GM12873 (cell line): ENCODE data around the gene ABI3.

Experiments used
- TF ChIP-seq, protein P1 (sequence below): IDR thresholded peaks from 2 replicates; pipeline ENCODE4 v1.5.1; 2012; ENCODE audit warnings: low read depth, mild to moderate bottlenecking, moderate library complexity, low read length, control low read depth; ENCODE audit not compliant: insufficient read depth; ENCODE audit errors: missing control alignments

Gene ABI3

DNA sequence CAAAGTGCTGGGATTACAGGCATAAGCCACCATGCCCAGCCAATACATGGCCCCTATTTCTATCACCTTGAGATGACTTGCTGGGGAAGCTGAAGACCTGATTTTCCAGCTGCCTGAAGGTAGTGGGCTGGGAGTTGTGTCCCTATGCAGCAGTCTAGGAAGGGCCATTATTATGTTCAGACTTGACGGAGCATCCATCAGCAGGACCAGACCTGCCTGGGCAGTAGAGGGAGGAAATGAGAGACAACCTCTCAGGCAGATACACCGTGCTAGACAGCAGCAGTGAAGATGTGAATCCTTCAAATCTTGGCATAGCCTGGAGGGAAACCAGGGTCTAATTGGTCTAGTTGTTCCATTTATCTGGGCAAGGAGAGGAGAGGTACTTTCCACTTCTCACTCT, 55.7 kb downstream of the ABI3 start:
- TF ChIP-seq, protein P1, sequence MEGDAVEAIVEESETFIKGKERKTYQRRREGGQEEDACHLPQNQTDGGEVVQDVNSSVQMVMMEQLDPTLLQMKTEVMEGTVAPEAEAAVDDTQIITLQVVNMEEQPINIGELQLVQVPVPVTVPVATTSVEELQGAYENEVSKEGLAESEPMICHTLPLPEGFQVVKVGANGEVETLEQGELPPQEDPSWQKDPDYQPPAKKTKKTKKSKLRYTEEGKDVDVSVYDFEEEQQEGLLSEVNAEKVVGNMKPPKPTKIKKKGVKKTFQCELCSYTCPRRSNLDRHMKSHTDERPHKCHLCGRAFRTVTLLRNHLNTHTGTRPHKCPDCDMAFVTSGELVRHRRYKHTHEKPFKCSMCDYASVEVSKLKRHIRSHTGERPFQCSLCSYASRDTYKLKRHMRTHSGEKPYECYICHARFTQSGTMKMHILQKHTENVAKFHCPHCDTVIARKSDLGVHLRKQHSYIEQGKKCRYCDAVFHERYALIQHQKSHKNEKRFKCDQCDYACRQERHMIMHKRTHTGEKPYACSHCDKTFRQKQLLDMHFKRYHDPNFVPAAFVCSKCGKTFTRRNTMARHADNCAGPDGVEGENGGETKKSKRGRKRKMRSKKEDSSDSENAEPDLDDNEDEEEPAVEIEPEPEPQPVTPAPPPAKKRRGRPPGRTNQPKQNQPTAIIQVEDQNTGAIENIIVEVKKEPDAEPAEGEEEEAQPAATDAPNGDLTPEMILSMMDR: no peak

DNA sequence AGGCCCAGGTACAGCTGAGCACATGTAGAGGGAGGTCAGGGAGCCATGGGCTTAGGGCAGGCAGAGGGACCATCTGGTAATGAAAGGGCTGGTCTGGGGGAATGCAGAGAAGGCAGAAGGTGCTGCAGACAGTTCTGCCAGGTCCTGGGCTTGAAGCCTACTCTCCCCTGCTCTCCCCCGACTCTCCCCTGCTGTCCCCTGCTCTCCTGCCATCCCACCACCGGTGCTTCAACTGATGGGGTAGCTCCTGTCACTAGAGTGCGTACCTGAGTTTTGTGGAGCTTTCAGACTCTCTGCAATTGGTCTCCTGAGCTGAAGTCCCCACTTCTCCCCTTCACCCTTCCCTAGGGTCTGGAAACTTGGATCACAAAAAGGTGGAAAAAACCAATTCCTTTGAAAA, 57.4 kb downstream of the ABI3 start:
- TF ChIP-seq, protein P1: no peak

DNA sequence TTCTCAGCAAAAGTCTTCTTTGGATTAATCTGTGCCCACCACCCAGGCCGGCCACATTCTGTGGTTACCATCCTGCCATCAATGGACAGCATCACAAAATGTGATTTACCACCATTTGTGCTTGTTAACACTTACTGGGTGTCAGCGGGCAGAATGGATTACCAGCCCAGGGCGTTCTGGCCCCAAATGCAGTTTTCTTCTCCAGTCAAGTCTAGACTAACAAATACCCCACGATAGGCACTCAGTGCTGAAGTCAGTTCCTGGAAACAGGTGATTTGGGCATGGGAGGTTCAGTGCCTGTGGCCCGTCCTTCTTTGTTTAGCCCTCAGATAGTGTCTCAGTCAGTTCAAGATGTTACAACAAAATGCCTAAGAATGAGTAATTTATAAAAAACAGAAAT, 58.8 kb downstream of the ABI3 start:
- TF ChIP-seq, protein P1: no peak
